Measurements from ENCODE around the gene KRTAP10-10.
"Not testable (repeated sequence)": the region's sequence is repeated elsewhere in the genome, so short reads cannot be mapped to it uniquely, and the experiment has no call there.

Gene KRTAP10-10

GRCh38 chr21:44603911-44604310 is 33.2 kb upstream of the KRTAP10-10 start:
- H3K4me3 ChIP-seq (ENCODE audit: low read length): no peak overlapping the region
- peaks cover 85% of the 10 kb centered on the region for H3K27me3 ChIP-seq (replicated peaks; ENCODE audit: insufficient read depth, low read length)
- H3K9me3 ChIP-seq (replicated peaks; ENCODE audit: insufficient read depth, low read length): no peaks in the 10 kb centered on the region
- H3K9me2 ChIP-seq (replicated peaks; ENCODE audit: insufficient read depth, low read length): no peaks in the 10 kb centered on the region
- H3K27ac ChIP-seq (ENCODE audit: low read length): no peak overlapping the region
- H3K4me2 ChIP-seq (ENCODE audit: low read depth, low read length): no peak overlapping the region
- no peak overlapping the region for H3K9ac ChIP-seq (ENCODE audit: low read length)
- TF ChIP-seq EZH2phosphoT487 (IDR thresholded peaks at IDR 0.05; ENCODE audit: low read length) (no peak), CTCF (IDR thresholded peaks at IDR 0.05; ENCODE audit: low read length) (no peak), EZH2 (optimal IDR thresholded peaks at IDR 0.05; ENCODE audit: low read depth, low read length) (no peak)
- H3F3A ChIP-seq (ENCODE audit: insufficient read depth, low read length): no peaks in the 10 kb centered on the region
- DNase-seq: no peak
- H4K20me1 ChIP-seq (ENCODE audit: insufficient read depth, low read length): no peaks in the 10 kb centered on the region
- H3K79me2 ChIP-seq (ENCODE audit: low read length): no peaks in the 10 kb centered on the region
- no peaks in the 10 kb centered on the region for H3K36me3 ChIP-seq (replicated peaks; ENCODE audit: insufficient read depth, low read length)
- H3K4me1 ChIP-seq (ENCODE audit: low read length): no peaks in the 10 kb centered on the region
- H2AFZ ChIP-seq (ENCODE audit: low read length): no peak overlapping the region

GRCh38 chr21:44606495-44606894 is 30.7 kb upstream of the KRTAP10-10 start:
- no peak for DNase-seq
- Histone ChIP-seq H3K79me2 (ENCODE audit: low read length) (no peaks in the 10 kb centered on the region), H3K9me3 (replicated peaks; ENCODE audit: insufficient read depth, low read length) (no peaks in the 10 kb centered on the region), H3K27me3 (replicated peaks; ENCODE audit: insufficient read depth, low read length) (peaks cover 82% of the 10 kb centered on the region), H3K4me3 (ENCODE audit: low read length) (no peak overlapping the region), H4K20me1 (ENCODE audit: insufficient read depth, low read length) (no peaks in the 10 kb centered on the region), H2AFZ (ENCODE audit: low read length) (no peak overlapping the region), H3K4me2 (ENCODE audit: low read depth, low read length) (no peak overlapping the region), H3K4me1 (ENCODE audit: low read length) (no peaks in the 10 kb centered on the region), H3F3A (ENCODE audit: insufficient read depth, low read length) (no peaks in the 10 kb centered on the region), H3K27ac (ENCODE audit: low read length) (no peak overlapping the region), H3K9ac (ENCODE audit: low read length) (no peak overlapping the region), H3K9me2 (replicated peaks; ENCODE audit: insufficient read depth, low read length) (no peaks in the 10 kb centered on the region), H3K36me3 (replicated peaks; ENCODE audit: insufficient read depth, low read length) (no peaks in the 10 kb centered on the region)
- TF ChIP-seq EZH2 (optimal IDR thresholded peaks at IDR 0.05; ENCODE audit: low read depth, low read length) (no peak), EZH2phosphoT487 (IDR thresholded peaks at IDR 0.05; ENCODE audit: low read length) (no peak), CTCF (IDR thresholded peaks at IDR 0.05; ENCODE audit: low read length) (no peak)

- Histone ChIP-seq H3F3A (ENCODE audit: insufficient read depth, low read length) (no peaks in the 10 kb centered on the region), H3K27me3 (replicated peaks; ENCODE audit: insufficient read depth, low read length) (peaks cover 85% of the 10 kb centered on the region), H3K79me2 (ENCODE audit: low read length) (no peaks in the 10 kb centered on the region), H3K4me3 (ENCODE audit: low read length) (no peak overlapping the region), H4K20me1 (ENCODE audit: insufficient read depth, low read length) (no peaks in the 10 kb centered on the region), H3K36me3 (replicated peaks; ENCODE audit: insufficient read depth, low read length) (no peaks in the 10 kb centered on the region), H3K9me3 (replicated peaks; ENCODE audit: insufficient read depth, low read length) (no peaks in the 10 kb centered on the region), H3K27ac (ENCODE audit: low read length) (no peak overlapping the region), H2AFZ (ENCODE audit: low read length) (no peak overlapping the region), H3K4me2 (ENCODE audit: low read depth, low read length) (no peak overlapping the region), H3K9me2 (replicated peaks; ENCODE audit: insufficient read depth, low read length) (no peaks in the 10 kb centered on the region), H3K9ac (ENCODE audit: low read length) (no peak overlapping the region), H3K4me1 (ENCODE audit: low read length) (no peaks in the 10 kb centered on the region)
- DNase-seq: no peak
- TF ChIP-seq EZH2 (optimal IDR thresholded peaks at IDR 0.05; ENCODE audit: low read depth, low read length) (no peak), CTCF (IDR thresholded peaks at IDR 0.05; ENCODE audit: low read length) (no peak), EZH2phosphoT487 (IDR thresholded peaks at IDR 0.05; ENCODE audit: low read length) (no peak)
Observed at GRCh38 chr21:44609193-44609592, 28.0 kb upstream of the KRTAP10-10 start.

- not testable (repeated sequence) for H3K4me3 ChIP-seq (ENCODE audit: low read length); H3K79me2 ChIP-seq (ENCODE audit: low read length); H3K9ac ChIP-seq (ENCODE audit: low read length); H4K20me1 ChIP-seq (ENCODE audit: insufficient read depth, low read length); H3F3A ChIP-seq (ENCODE audit: insufficient read depth, low read length); H3K4me2 ChIP-seq (ENCODE audit: low read depth, low read length); H2AFZ ChIP-seq (ENCODE audit: low read length); H3K36me3 ChIP-seq (replicated peaks; ENCODE audit: insufficient read depth, low read length); H3K4me1 ChIP-seq (ENCODE audit: low read length); DNase-seq; H3K9me3 ChIP-seq (replicated peaks; ENCODE audit: insufficient read depth, low read length); H3K27ac ChIP-seq (ENCODE audit: low read length); H3K9me2 ChIP-seq (replicated peaks; ENCODE audit: insufficient read depth, low read length)
- peaks cover 85% of the 10 kb centered on the region for H3K27me3 ChIP-seq (replicated peaks; ENCODE audit: insufficient read depth, low read length)
Observed at GRCh38 chr21:44610157-44610843, 26.9 kb upstream of the KRTAP10-10 start.
